ENCODE results near the gene DLL3.
"Not testable (repeated sequence)": the region's sequence is repeated elsewhere in the genome, so short reads cannot be mapped to it uniquely, and the experiment has no call there.

The DLL3 gene

GRCh38 chr19:39474139-39474620, 24.6 kb upstream of the DLL3 start:
- peak; percentile 66 for TF ChIP-seq CTCF (IDR thresholded peaks at IDR 0.05; ENCODE audit: control extremely low read depth, extremely low read depth, low read depth, missing control alignments)
- CTCF ChIA-PET, result interaction anchor here (0.6 to 3.8 kb wide), 25 partner anchors 10 to 781 kb away, joined by 3 to 38 read pairs (median 4); partner anchors contain the start of genes EID2B, RPS16 and SUPT5H
- POLR2A ChIA-PET, result no interaction called here
- DNase-seq (ENCODE audit: extremely low spot score), result peak; percentile 72

DNA sequence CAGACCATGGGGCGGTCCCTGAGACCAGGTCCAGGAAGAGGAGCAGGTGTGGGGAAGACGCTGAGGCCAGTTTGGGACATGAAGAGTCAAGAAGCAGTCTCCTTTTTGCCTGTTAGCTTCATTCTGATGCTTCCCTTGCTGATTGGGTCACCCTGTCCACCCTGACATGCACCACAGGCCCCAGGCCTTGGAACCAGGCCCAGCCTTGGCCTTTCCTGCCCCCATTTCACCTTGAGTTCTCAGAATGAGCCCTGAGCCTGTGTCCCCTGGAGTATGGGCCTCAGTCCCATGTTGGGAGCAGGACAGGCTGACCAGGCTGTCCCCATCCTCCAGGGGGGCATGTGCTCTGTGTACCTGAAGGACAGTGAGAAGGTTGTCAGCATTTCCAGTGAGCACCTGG, 23.0 kb upstream of the DLL3 start:
- no peak for TF ChIP-seq CTCF (IDR thresholded peaks at IDR 0.05; ENCODE audit: control extremely low read depth, extremely low read depth, low read depth, missing control alignments)
- ChIA-PET POLR2A (no interaction called here), CTCF (interaction anchor here (1.0 to 3.8 kb wide), 7 partner anchors 12 to 58 kb away, joined by 3 to 38 read pairs (median 6); partner anchors contain the start of genes EID2B and SUPT5H)
- DNase-seq (ENCODE audit: extremely low spot score), result no peak

DNA sequence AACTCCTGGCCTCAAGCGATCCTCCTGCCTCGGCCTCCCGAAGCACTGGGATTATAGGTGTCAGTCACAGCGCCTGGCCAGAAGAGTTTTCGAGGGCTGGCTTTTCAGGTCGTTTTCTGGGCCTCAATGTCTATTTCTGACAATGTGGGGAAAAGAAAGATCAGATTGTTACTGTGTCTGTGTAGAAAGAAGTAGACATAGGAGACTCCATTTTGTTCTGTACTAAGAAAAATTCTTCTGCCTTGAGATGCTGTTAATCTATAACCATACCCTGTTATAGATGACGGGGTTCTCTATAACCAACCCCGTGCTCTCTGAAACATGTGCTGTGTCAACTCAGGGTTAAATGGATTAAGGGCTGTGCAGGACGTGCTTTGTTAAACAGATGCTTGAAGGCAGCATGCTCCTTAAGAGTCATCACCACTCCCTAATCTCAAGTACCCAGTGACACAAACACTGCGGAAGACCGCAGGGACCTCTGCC, 19.4 kb upstream of the DLL3 start:
- POLR2A ChIA-PET; CTCF ChIA-PET; DNase-seq (ENCODE audit: extremely low spot score): not testable (repeated sequence)

GRCh38 chr19:39479916-39480315, 18.8 kb upstream of the DLL3 start:
- POLR2A ChIA-PET, result no interaction called here
- DNase-seq (ENCODE audit: extremely low spot score), result no peak
- TF ChIP-seq CTCF (IDR thresholded peaks at IDR 0.05; ENCODE audit: control extremely low read depth, extremely low read depth, low read depth, missing control alignments), result no peak
- CTCF ChIA-PET, result no interaction called here

DNA sequence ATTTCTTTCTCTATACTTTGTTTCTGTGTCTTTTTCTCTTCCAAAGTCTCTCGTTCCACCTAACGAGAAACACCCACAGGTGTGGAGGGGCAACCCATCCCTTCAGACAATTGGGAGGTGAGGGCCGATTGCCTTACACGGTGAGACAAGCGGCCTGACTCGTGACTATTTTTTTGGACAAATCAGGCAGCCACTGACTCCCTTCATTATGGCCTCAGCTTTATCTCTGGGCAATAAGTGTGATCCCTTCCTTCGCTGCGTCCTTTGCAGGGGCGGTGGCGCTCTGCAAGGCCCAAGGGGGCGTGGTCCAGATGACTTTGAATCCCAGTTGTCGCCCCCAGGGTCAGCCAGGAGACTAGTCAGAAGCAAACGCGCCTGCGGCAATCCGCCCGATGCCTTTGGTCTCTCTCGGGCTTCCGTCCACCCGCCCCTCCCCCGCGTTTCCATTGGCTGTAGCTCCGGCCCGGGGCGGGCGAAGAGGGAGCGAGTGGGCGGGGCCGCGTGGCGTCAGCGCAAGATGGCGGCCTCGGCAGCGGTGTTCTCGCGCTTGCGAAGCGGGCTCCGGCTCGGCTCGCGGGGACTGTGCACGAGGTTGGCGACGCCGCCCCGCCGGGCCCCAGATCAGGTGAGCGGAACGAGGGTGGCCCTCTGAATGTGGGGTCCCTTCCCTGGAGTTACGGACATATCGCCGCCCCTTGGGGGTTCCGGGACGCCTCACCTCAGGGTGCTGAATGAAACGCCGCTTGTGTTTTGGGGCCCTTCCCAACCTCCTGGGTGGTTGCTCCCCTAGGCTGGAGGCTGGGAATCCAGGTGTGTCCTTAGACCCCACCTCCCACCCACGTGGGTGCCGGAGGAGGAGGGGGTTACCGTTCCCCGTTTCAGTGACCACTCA, 18.2 kb upstream of the DLL3 start, which contains the start of gene TIMM50:
Gene TIMM50 (plus strand): TSS at position 502 of the 892 bp plus-strand sequence. CDS start 16 bp downstream, at position 518.
- ChIA-PET POLR2A (no interaction called here), CTCF (no interaction called here)
- peak; percentile 95 for DNase-seq (ENCODE audit: extremely low spot score)
- no peak for TF ChIP-seq CTCF (IDR thresholded peaks at IDR 0.05; ENCODE audit: control extremely low read depth, extremely low read depth, low read depth, missing control alignments)

GRCh38 chr19:39481229-39481545, 17.6 kb upstream of the DLL3 start:
- no peak for DNase-seq (ENCODE audit: extremely low spot score)
- ChIA-PET POLR2A (no interaction called here), CTCF (no interaction called here)
- TF ChIP-seq CTCF (IDR thresholded peaks at IDR 0.05; ENCODE audit: control extremely low read depth, extremely low read depth, low read depth, missing control alignments), result no peak

GRCh38 chr19:39481676-39482075, 17.1 kb upstream of the DLL3 start:
- TF ChIP-seq CTCF (IDR thresholded peaks at IDR 0.05; ENCODE audit: control extremely low read depth, extremely low read depth, low read depth, missing control alignments), result no peak
- no peak for DNase-seq (ENCODE audit: extremely low spot score)
- ChIA-PET POLR2A (interaction anchor here (0.7 kb wide), 1 partner anchor 22 kb away, joined by 5 read pairs; no protein-coding TSS in a partner anchor), CTCF (interaction anchor here (1.5 kb wide), 1 partner anchor 10 kb away, joined by 3 read pairs; no protein-coding TSS in a partner anchor)

Measured in GM10248 (cell line).